PFSK-1 (cell line): ENCODE data around the gene DGCR2.

Source experiments
- FOXP2 ChIP-seq: optimal IDR thresholded peaks from 2 replicates; pipeline ENCODE3; 2011; ENCODE audit warnings: borderline replicate concordance, control low read depth, inconsistent platforms; ENCODE audit not compliant: insufficient read depth; ENCODE audit errors: extremely low read length, extremely low read depth
- POLR2AphosphoS5 ChIP-seq: IDR thresholded peaks from 2 replicates; pipeline ENCODE4 v1.6.1; 2012; ENCODE audit warnings: low read depth, mild to moderate bottlenecking, control low read depth, low read length, moderate library complexity
- REST ChIP-seq, 2 experiments: IDR thresholded peaks; 2 replicates each; pipeline versions ENCODE4 v1.6.1 to v1.8.0; 2011 to 2012; ENCODE audit warnings: low read depth in 2 of 2, low read length in 2 of 2, control low read depth in 1 of 2, inconsistent platforms in 1 of 2, mild to moderate bottlenecking in 1 of 2, moderate library complexity in 1 of 2; ENCODE audit not compliant: insufficient read depth in 1 of 2
- SIN3A ChIP-seq: IDR thresholded peaks from 2 replicates; pipeline ENCODE4 v1.6.1; 2012; ENCODE audit warnings: mild to moderate bottlenecking, low read length, moderate library complexity, borderline replicate concordance; ENCODE audit not compliant: insufficient read depth
- TAF1 ChIP-seq: IDR thresholded peaks from 2 replicates; pipeline ENCODE4 v1.6.1; 2012; ENCODE audit warnings: low read length, control low read depth, borderline replicate concordance; ENCODE audit not compliant: insufficient read depth

The DGCR2 gene

GRCh38 chr22:19042285-19043120 is 79.7 kb downstream of the DGCR2 start:
- no peak for TF ChIP-seq SIN3A
- no peak for TF ChIP-seq POLR2AphosphoS5
- no peak for TF ChIP-seq TAF1
- TF ChIP-seq REST (IDR thresholded peaks at IDR 0.05; ENCODE audit: insufficient read depth in 1 of 2, low read depth in 2 of 2, low read length in 2 of 2): no peak
- no peak for TF ChIP-seq FOXP2

- TF ChIP-seq REST (IDR thresholded peaks at IDR 0.05; ENCODE audit: insufficient read depth in 1 of 2, low read depth in 2 of 2, low read length in 2 of 2) (no peak), POLR2AphosphoS5 (no peak), TAF1 (no peak), FOXP2 (no peak), SIN3A (no peak)
Measured at GRCh38 chr22:19041704-19042074, 80.5 kb downstream of the DGCR2 start.

GRCh38 chr22:19040888-19041703 is 81.1 kb downstream of the DGCR2 start:
- TF ChIP-seq POLR2AphosphoS5 (no peak), FOXP2 (no peak), TAF1 (no peak), SIN3A (no peak), REST (IDR thresholded peaks at IDR 0.05; ENCODE audit: insufficient read depth in 1 of 2, low read depth in 2 of 2, low read length in 2 of 2) (no peak)

GRCh38 chr22:19040391-19040861 is 81.8 kb downstream of the DGCR2 start:
- TF ChIP-seq TAF1 (no peak), REST (IDR thresholded peaks at IDR 0.05; ENCODE audit: insufficient read depth in 1 of 2, low read depth in 2 of 2, low read length in 2 of 2) (no peak), FOXP2 (no peak), POLR2AphosphoS5 (no peak), SIN3A (no peak)
